Activated CD4-positive, alpha-beta T cell treated with anti-CD3 and anti-CD28 coated beads, Interleukin-2, amount 50 U/mL, for 24 hours (primary cell): ENCODE measurements around the gene CPTP.

Source experiments
- DNase-seq, 2 donors: peaks; one replicate each; pipeline ENCODE4 v3.0.0-alpha.2; 2020; ENCODE audit warnings: low read depth in 1 of 2, low spot score in 1 of 2

The CPTP gene

GRCh38 chr1:1347026-1347595, 22.5 kb downstream of the CPTP start:
- no peak for DNase-seq

GRCh38 chr1:1347663-1348419, 23.2 kb downstream of the CPTP start:
- DNase-seq = no peak

- DNase-seq = no peak
Measured at GRCh38 chr1:1348420-1349255, 24.0 kb downstream of the CPTP start.

- DNase-seq = peak; percentile 50 to 55
Measured at GRCh38 chr1:1349256-1350012, 24.8 kb downstream of the CPTP start, which contains the start of gene DVL1. DVL1 (minus strand) TSS chr1:1349418; CDS start chr1:1349065, 353 bp downstream.

- no peak for DNase-seq
Measured at GRCh38 chr1:1351511-1352427, 27.2 kb downstream of the CPTP start.

GRCh38 chr1:1352786-1353388, 28.3 kb downstream of the CPTP start:
- DNase-seq = no peak

- DNase-seq = no peak
Measured at GRCh38 chr1:1353389-1354151, 29.0 kb downstream of the CPTP start.

GRCh38 chr1:1354271-1355247, 30.0 kb downstream of the CPTP start:
- no peak for DNase-seq

- no peak for DNase-seq
Measured at GRCh38 chr1:1355416-1355815, 30.8 kb downstream of the CPTP start.

- DNase-seq = no peak
Measured at GRCh38 chr1:1356166-1356795, 31.7 kb downstream of the CPTP start.

GRCh38 chr1:1356796-1357401, 32.3 kb downstream of the CPTP start:
- DNase-seq = no peak

GRCh38 chr1:1357871-1358432, 33.4 kb downstream of the CPTP start:
- DNase-seq = no peak

GRCh38 chr1:1358433-1359271, 34.0 kb downstream of the CPTP start, which contains the start of gene MXRA8:
MXRA8 (minus strand) TSS chr1:1358555; CDS start chr1:1358504, 51 bp downstream.
- no peak for DNase-seq

- no peak for DNase-seq
Measured at GRCh38 chr1:1359308-1359663, 34.7 kb downstream of the CPTP start.

- no peak for DNase-seq
Measured at GRCh38 chr1:1359664-1360468, 35.3 kb downstream of the CPTP start.
